ENCODE data around the gene COA1. TPM values are rescaled to one million over a fixed set of nuclear protein-coding genes. Genes with fewer than 3 reads are reported as not detected.
"Not testable (repeated sequence)": the region's sequence is repeated elsewhere in the genome, so short reads cannot be mapped to it uniquely, and the experiment has no call there.

COA1 gene
- total RNA-seq, 1 experiment from 2014 or later: 65.5 TPM

DNA sequence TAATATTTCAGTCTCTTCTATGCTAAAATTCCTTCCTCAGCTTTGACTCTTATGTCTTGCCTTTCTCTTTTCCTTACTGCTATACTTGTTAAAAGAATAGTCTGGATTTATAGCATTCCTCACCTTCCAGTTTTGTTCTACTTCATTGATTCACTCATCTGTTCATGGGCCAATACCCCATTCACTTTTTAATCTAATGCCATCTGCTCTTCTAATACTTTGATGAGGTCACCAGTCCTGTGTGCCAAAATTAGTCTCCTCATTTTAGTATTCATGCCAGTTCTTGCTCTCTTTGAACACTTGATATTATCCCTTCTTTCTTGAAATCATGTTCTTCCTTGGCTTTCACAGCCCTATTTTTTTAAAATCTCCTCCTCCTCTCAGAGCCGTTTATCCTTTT lies 127.1 kb downstream of the COA1 start:
- no TSS peak for BruUV-seq (replicated peaks)
- CTCF ChIA-PET: no interaction called here
- no peak overlapping the region for H3K27ac ChIP-seq (ENCODE audit: low read length)
- H3K9me3 ChIP-seq (ENCODE audit: control insufficient read depth, insufficient read depth, low read depth, low read length): no peaks in the 10 kb centered on the region; the same call in 1 of the 2 replicates
- intact Hi-C loops (cut with micrococcal nuclease; ENCODE audit: unreplicated experiment) (no loop called here), in situ Hi-C loops (cut with HindIII; ENCODE audit: low pct_unique_long_range_greater_than_20kb, low sequenced_read_pairs) (no loop called here)
- no peak for DNase-seq (ENCODE audit: low read depth, low spot score)
- H3K27me3 ChIP-seq (ENCODE audit: control insufficient read depth, insufficient read depth, low read length): no peaks in the 10 kb centered on the region
- TF ChIP-seq, protein P1, sequence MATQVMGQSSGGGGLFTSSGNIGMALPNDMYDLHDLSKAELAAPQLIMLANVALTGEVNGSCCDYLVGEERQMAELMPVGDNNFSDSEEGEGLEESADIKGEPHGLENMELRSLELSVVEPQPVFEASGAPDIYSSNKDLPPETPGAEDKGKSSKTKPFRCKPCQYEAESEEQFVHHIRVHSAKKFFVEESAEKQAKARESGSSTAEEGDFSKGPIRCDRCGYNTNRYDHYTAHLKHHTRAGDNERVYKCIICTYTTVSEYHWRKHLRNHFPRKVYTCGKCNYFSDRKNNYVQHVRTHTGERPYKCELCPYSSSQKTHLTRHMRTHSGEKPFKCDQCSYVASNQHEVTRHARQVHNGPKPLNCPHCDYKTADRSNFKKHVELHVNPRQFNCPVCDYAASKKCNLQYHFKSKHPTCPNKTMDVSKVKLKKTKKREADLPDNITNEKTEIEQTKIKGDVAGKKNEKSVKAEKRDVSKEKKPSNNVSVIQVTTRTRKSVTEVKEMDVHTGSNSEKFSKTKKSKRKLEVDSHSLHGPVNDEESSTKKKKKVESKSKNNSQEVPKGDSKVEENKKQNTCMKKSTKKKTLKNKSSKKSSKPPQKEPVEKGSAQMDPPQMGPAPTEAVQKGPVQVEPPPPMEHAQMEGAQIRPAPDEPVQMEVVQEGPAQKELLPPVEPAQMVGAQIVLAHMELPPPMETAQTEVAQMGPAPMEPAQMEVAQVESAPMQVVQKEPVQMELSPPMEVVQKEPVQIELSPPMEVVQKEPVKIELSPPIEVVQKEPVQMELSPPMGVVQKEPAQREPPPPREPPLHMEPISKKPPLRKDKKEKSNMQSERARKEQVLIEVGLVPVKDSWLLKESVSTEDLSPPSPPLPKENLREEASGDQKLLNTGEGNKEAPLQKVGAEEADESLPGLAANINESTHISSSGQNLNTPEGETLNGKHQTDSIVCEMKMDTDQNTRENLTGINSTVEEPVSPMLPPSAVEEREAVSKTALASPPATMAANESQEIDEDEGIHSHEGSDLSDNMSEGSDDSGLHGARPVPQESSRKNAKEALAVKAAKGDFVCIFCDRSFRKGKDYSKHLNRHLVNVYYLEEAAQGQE (IDR thresholded peaks at IDR 0.05; ENCODE audit: insufficient read depth in 1 of 2, low read depth in 2 of 2, low read length in 1 of 2): no peak
- TF ChIP-seq TCF7L2 (IDR thresholded peaks at IDR 0.05; ENCODE audit: low read depth, low read length): no peak
- TF ChIP-seq SIN3A (IDR thresholded peaks at IDR 0.05; ENCODE audit: borderline replicate concordance, insufficient read depth, low read depth, low read length): no peak
- TF ChIP-seq, protein P2, sequence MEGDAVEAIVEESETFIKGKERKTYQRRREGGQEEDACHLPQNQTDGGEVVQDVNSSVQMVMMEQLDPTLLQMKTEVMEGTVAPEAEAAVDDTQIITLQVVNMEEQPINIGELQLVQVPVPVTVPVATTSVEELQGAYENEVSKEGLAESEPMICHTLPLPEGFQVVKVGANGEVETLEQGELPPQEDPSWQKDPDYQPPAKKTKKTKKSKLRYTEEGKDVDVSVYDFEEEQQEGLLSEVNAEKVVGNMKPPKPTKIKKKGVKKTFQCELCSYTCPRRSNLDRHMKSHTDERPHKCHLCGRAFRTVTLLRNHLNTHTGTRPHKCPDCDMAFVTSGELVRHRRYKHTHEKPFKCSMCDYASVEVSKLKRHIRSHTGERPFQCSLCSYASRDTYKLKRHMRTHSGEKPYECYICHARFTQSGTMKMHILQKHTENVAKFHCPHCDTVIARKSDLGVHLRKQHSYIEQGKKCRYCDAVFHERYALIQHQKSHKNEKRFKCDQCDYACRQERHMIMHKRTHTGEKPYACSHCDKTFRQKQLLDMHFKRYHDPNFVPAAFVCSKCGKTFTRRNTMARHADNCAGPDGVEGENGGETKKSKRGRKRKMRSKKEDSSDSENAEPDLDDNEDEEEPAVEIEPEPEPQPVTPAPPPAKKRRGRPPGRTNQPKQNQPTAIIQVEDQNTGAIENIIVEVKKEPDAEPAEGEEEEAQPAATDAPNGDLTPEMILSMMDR (IDR thresholded peaks at IDR 0.05): no peak
- TF ChIP-seq POLR2AphosphoS5 (IDR thresholded peaks at IDR 0.05; ENCODE audit: low read depth, low read length): no peak
- H3K36me3 ChIP-seq (ENCODE audit: control insufficient read depth, insufficient read depth, low read length): no peaks in the 10 kb centered on the region
- POLR2A ChIA-PET: no interaction called here
- no peak for ATAC-seq
- no peak overlapping the region for H3K4me3 ChIP-seq (ENCODE audit: low read depth in 2 of 2, low read length in 2 of 2)
- H3K4me1 ChIP-seq (ENCODE audit: control insufficient read depth, insufficient read depth, low read length): no peaks in the 10 kb centered on the region

DNA sequence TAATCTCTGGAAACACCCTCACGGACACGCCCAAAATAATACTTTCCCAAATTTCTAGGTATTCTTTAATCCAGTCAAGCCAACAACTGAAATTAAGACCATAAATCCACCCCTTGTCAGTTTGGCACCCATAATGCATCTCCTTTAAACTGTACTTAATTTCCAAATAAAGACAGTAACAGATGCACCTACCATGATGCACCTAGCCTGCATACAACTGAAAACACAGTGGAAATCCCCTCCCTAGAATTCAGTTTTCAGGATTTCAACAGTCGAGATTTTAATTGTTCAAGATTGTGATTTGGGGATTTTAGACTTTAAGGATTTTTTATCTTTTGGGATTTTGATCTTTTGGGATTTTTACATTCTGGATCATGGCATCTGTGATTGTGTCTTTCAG lies 129.3 kb downstream of the COA1 start:
- CTCF ChIA-PET: no interaction called here
- H3K36me3 ChIP-seq (ENCODE audit: control insufficient read depth, insufficient read depth, low read length): no peaks in the 10 kb centered on the region; the same call in 1 of the 2 replicates
- in situ Hi-C loops (cut with HindIII; ENCODE audit: low pct_unique_long_range_greater_than_20kb, low sequenced_read_pairs): no loop called here
- ATAC-seq (no peak), DNase-seq (ENCODE audit: low read depth, low spot score) (no peak)
- no peaks in the 10 kb centered on the region; the same call in 1 of the 2 replicates for H3K9me3 ChIP-seq (ENCODE audit: control insufficient read depth, insufficient read depth, low read depth, low read length)
- no peaks in the 10 kb centered on the region for H3K27me3 ChIP-seq (ENCODE audit: control insufficient read depth, insufficient read depth, low read length)
- H3K27ac ChIP-seq (ENCODE audit: low read length): no peak overlapping the region
- POLR2A ChIA-PET: no interaction called here
- TF ChIP-seq SIN3A (IDR thresholded peaks at IDR 0.05; ENCODE audit: borderline replicate concordance, insufficient read depth, low read depth, low read length) (no peak), TCF7L2 (IDR thresholded peaks at IDR 0.05; ENCODE audit: low read depth, low read length) (no peak), POLR2AphosphoS5 (IDR thresholded peaks at IDR 0.05; ENCODE audit: low read depth, low read length) (no peak)
- TF ChIP-seq, protein P1 (IDR thresholded peaks at IDR 0.05; ENCODE audit: insufficient read depth in 1 of 2, low read depth in 2 of 2, low read length in 1 of 2): no peak
- TF ChIP-seq, protein P2 (IDR thresholded peaks at IDR 0.05): no peak
- no TSS peak for BruUV-seq (replicated peaks)
- intact Hi-C loops (cut with micrococcal nuclease; ENCODE audit: unreplicated experiment): no loop called here
- no peaks in the 10 kb centered on the region for H3K4me1 ChIP-seq (ENCODE audit: control insufficient read depth, insufficient read depth, low read length)
- H3K4me3 ChIP-seq (ENCODE audit: low read depth in 2 of 2, low read length in 2 of 2): no peak overlapping the region

- H3K4me3 ChIP-seq (ENCODE audit: low read depth in 2 of 2, low read length in 2 of 2); ATAC-seq; H3K27me3 ChIP-seq (ENCODE audit: control insufficient read depth, insufficient read depth, low read length); H3K4me1 ChIP-seq (ENCODE audit: control insufficient read depth, insufficient read depth, low read length); BruUV-seq (replicated peaks); H3K36me3 ChIP-seq (ENCODE audit: control insufficient read depth, insufficient read depth, low read length); H3K27ac ChIP-seq (ENCODE audit: low read length); H3K9me3 ChIP-seq (ENCODE audit: control insufficient read depth, insufficient read depth, low read depth, low read length); intact Hi-C loops (cut with micrococcal nuclease; ENCODE audit: unreplicated experiment); CTCF ChIA-PET; DNase-seq (ENCODE audit: low read depth, low spot score): not testable (repeated sequence)
- in situ Hi-C loops (cut with HindIII; ENCODE audit: low pct_unique_long_range_greater_than_20kb, low sequenced_read_pairs): loop anchor here (25.0 kb wide), 1 partner anchor 116 kb away; no protein-coding TSS in a partner anchor
- POLR2A ChIA-PET: interaction anchor here (1.3 kb wide), 1 partner anchor 14 kb away, joined by 9 read pairs; the partner anchor contains the start of gene STK17A
Observed at GRCh38 chr7:43596426-43596825, 132.9 kb downstream of the COA1 start.
